ENCODE data around the gene TMPRSS6. TPM values are rescaled to one million over a fixed set of nuclear protein-coding genes. Genes with fewer than 3 reads are reported as not detected.

Gene TMPRSS6
- total RNA-seq, 4 donors from 2014 or later = 0.10 to 0.18 TPM; not detected in 2

DNA sequence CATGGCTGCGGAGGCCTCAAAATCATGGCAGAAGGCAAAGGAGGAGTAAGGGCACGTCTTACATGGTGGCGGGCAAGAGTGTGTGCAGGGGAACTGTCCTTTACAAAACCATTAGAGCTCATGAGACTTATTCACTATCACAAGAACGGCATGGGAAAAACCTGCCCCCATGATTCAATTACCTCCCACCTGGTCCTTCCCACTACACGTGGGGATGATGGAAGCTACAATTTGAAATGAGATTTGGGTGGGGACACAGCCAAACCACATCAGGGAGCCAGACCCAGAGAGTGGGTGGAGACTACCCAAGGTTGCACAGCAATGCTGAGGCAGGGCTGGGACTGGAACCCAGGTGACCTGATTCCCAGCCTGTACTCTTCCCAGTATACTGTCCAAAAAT is 8.6 kb upstream of the TMPRSS6 start:
- Histone ChIP-seq H3K9me3 (no peaks in the 10 kb centered on the region), H3K4me1 (no peaks in the 10 kb centered on the region), H3K4me3 (no peak overlapping the region), H3K36me3 (no peaks in the 10 kb centered on the region), H3K27me3 (peaks cover 0 to 14% (median 9%) of the 10 kb centered on the region in 3 donors), H3K27ac (no peak overlapping the region)
- TF ChIP-seq POLR2A (IDR thresholded peaks at IDR 0.05) = no peak
- TF ChIP-seq, protein P1, sequence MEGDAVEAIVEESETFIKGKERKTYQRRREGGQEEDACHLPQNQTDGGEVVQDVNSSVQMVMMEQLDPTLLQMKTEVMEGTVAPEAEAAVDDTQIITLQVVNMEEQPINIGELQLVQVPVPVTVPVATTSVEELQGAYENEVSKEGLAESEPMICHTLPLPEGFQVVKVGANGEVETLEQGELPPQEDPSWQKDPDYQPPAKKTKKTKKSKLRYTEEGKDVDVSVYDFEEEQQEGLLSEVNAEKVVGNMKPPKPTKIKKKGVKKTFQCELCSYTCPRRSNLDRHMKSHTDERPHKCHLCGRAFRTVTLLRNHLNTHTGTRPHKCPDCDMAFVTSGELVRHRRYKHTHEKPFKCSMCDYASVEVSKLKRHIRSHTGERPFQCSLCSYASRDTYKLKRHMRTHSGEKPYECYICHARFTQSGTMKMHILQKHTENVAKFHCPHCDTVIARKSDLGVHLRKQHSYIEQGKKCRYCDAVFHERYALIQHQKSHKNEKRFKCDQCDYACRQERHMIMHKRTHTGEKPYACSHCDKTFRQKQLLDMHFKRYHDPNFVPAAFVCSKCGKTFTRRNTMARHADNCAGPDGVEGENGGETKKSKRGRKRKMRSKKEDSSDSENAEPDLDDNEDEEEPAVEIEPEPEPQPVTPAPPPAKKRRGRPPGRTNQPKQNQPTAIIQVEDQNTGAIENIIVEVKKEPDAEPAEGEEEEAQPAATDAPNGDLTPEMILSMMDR (IDR thresholded peaks at IDR 0.05 in 4 of 5, conservative IDR thresholded peaks at IDR 0.05 in 1 of 5) = no peak
- in situ Hi-C loops (cut with MboI; ENCODE audit: low sequenced_read_pairs in 4 of 4) = no loop called here
- DNase-seq (no peak), ATAC-seq (no peak)
- intact Hi-C loops (cut with DNase I; ENCODE audit: low total_unique reads) = no loop called here

- no peak for TF ChIP-seq POLR2A (IDR thresholded peaks at IDR 0.05)
- TF ChIP-seq, protein P1 (IDR thresholded peaks at IDR 0.05 in 4 of 5, conservative IDR thresholded peaks at IDR 0.05 in 1 of 5) = no peak
- in situ Hi-C loops (cut with MboI; ENCODE audit: low sequenced_read_pairs in 4 of 4) = no loop called here
- H3K9me3 ChIP-seq = no peaks in the 10 kb centered on the region
- intact Hi-C loops (cut with DNase I; ENCODE audit: low total_unique reads) = no loop called here
- H3K27ac ChIP-seq = no peak overlapping the region
- no peaks in the 10 kb centered on the region for H3K36me3 ChIP-seq
- no peak for DNase-seq
- H3K4me3 ChIP-seq = no peak overlapping the region
- peaks cover 0 to 19% (median 16%) of the 10 kb centered on the region in 3 donors for H3K27me3 ChIP-seq
- no peaks in the 10 kb centered on the region for H3K4me1 ChIP-seq
- no peak for ATAC-seq
Observed at GRCh38 chr22:37117092-37117491, 7.6 kb upstream of the TMPRSS6 start.

- no peak for ATAC-seq
- intact Hi-C loops (cut with DNase I; ENCODE audit: low total_unique reads) = no loop called here
- H3K9me3 ChIP-seq = no peaks in the 10 kb centered on the region
- H3K4me1 ChIP-seq = no peaks in the 10 kb centered on the region
- no peak for DNase-seq
- no peak overlapping the region for H3K27ac ChIP-seq
- H3K36me3 ChIP-seq = no peaks in the 10 kb centered on the region
- TF ChIP-seq, protein P1 (IDR thresholded peaks at IDR 0.05 in 4 of 5, conservative IDR thresholded peaks at IDR 0.05 in 1 of 5) = no peak
- no peak for TF ChIP-seq POLR2A (IDR thresholded peaks at IDR 0.05)
- in situ Hi-C loops (cut with MboI; ENCODE audit: low sequenced_read_pairs in 4 of 4) = no loop called here
- H3K27me3 ChIP-seq = peaks cover 0 to 25% (median 16%) of the 10 kb centered on the region in 3 donors
- H3K4me3 ChIP-seq = no peak overlapping the region
Observed at GRCh38 chr22:37115032-37115431, 5.5 kb upstream of the TMPRSS6 start.

- DNase-seq = no peak
- Histone ChIP-seq H3K36me3 (no peaks in the 10 kb centered on the region), H3K27ac (no peak overlapping the region), H3K9me3 (no peaks in the 10 kb centered on the region), H3K27me3 (peaks cover 0 to 21% (median 16%) of the 10 kb centered on the region in 3 donors), H3K4me3 (no peak overlapping the region), H3K4me1 (no peaks in the 10 kb centered on the region)
- in situ Hi-C loops (cut with MboI; ENCODE audit: low sequenced_read_pairs in 4 of 4) = no loop called here
- ATAC-seq = no peak
- TF ChIP-seq POLR2A (IDR thresholded peaks at IDR 0.05) = no peak
- TF ChIP-seq, protein P1 (IDR thresholded peaks at IDR 0.05 in 4 of 5, conservative IDR thresholded peaks at IDR 0.05 in 1 of 5) = no peak
- intact Hi-C loops (cut with DNase I; ENCODE audit: low total_unique reads) = no loop called here
Observed at GRCh38 chr22:37113757-37114156, 4.2 kb upstream of the TMPRSS6 start.

GRCh38 chr22:37112084-37112728 is 2.7 kb upstream of the TMPRSS6 start:
- in situ Hi-C loops (cut with MboI; ENCODE audit: low sequenced_read_pairs in 4 of 4) = no loop called here
- no peaks in the 10 kb centered on the region for H3K36me3 ChIP-seq
- peaks cover 0 to 21% (median 16%) of the 10 kb centered on the region in 3 donors for H3K27me3 ChIP-seq
- H3K27ac ChIP-seq = no peak overlapping the region
- no peak for ATAC-seq
- H3K4me1 ChIP-seq = no peaks in the 10 kb centered on the region
- intact Hi-C loops (cut with DNase I; ENCODE audit: low total_unique reads) = no loop called here
- TF ChIP-seq, protein P1 (IDR thresholded peaks at IDR 0.05 in 4 of 5, conservative IDR thresholded peaks at IDR 0.05 in 1 of 5) = no peak
- TF ChIP-seq POLR2A (IDR thresholded peaks at IDR 0.05) = no peak
- no peak for DNase-seq
- no peaks in the 10 kb centered on the region for H3K9me3 ChIP-seq
- no peak overlapping the region for H3K4me3 ChIP-seq
